HL-60/S4 (cell line): ENCODE data around the gene CUEDC1.

ENCODE experiments used
- in situ Hi-C: fragments of 300-500 bp; cut with MboI; formaldehyde crosslinking; loops from 2 replicates; pipeline ENCODE4 v1.14.3; 2022; ENCODE audit warnings: low sequenced_read_pairs

CUEDC1 gene, protein sequence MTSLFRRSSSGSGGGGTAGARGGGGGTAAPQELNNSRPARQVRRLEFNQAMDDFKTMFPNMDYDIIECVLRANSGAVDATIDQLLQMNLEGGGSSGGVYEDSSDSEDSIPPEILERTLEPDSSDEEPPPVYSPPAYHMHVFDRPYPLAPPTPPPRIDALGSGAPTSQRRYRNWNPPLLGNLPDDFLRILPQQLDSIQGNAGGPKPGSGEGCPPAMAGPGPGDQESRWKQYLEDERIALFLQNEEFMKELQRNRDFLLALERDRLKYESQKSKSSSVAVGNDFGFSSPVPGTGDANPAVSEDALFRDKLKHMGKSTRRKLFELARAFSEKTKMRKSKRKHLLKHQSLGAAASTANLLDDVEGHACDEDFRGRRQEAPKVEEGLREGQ

DNA sequence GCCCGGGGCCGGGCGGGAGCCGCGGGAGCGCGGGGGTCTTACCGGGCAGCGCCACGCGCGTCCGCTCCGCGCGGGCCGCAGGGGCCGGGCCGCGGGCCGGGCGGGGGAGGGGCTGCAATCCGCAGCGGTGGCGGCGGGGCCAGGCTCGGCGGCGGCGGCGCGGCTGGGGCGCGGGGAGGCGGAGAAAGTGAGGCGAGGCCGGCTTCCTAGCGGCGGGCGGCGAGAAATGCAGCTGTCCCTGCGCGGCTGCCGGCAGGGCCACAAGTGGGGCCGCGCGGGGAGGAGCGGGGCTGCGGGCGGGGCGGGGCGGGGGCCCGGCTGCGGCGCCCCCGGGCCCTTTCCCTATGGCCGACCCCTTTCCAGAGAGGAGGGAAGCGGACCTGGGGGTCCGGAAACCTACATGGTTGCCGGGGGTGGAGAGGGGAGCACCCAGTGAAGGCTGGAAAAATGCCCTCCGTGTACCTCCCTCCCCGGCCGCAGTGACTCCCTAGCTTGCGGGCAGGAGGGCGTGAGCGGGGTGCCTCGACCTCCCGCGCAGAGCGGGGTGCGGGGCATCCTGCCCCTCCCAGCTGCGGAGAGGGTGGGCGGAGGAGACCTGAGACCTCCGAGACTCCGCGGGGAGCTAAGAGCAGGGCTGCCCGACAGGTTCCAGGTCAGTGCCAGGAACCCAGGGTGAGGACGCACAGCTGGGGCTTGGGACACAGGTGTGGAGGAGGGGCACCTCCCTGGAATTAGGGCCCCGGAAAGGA is at the start of gene CUEDC1:
CUEDC1 (minus strand) TSS at position 230 of the 749 bp plus-strand sequence. CDS start 69,848 bp downstream, outside the sequence.
- in situ Hi-C loops = no loop called here

DNA sequence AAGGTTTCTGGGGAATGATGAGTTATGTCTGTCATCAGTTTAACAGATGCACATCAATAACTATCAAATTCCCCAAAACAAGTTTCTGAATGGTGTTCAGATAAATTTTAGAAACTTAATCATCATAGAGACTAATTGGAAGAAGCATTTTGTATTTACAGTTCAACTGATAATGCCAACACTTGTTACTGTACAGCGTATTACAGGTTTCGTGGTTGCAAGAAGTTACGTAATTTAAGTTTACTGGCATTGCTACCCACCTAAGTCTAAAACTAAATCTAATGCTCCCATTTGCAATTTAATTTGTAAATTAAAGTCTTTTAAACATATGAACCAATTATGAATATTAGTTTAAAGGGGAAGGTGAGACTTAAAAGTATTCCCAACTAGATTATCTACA is 48.8 kb upstream of the CUEDC1 start:
- in situ Hi-C loops = no loop called here

DNA sequence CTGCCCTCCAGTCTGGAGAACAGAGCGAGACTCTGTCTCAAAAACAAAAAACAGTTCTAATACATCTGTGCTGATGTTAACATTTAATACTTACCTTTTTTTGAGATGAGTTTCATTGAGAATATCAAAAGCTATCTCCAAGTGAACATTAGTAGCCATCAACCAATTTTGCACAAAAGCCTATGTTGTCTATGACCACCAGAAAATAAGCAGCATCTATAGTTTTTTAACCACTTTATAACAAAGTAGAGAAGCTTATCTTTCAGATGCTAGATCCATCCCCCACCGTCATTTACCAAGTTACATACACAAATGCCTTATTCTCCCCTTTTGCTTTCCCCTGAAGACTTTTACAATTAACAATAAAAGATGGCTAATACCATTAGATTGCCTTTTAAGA is 47.8 kb upstream of the CUEDC1 start:
- in situ Hi-C loops = no loop called here

DNA sequence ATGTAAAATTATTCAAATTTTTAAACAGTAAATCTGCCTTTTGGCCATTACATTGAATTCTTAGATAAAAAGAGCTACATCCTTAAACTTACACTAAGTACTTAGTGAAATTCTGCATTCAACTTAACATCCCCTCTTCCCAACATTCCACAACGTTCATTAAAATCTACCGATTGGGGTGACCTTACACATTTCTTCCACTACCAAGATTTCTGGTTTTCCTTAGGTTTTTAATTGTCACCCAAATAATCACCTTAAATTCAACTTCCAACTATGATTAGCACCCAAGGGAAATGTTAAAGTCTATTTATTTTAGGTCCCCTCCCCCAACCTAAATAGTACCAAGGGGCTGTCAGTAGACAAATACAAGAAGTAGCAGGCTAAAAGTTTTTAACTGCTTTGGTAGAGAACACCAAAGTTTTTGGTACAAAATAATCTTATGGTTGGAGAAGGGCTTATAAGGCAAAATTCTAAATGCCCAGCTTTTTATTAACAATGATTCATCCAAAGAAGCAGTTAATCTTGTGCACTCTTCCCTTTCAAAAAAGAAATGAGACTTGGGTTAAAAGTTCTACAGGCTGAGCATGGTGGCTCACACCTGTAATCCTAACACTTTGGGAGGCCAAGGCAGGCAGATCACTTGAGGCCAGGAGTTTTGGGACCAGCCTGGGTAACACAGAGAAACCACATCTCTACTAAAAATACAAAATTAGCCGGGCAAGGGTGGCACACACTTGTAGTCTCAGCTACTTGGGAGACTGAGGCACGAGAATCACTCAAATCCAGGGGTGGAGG is 47.1 kb upstream of the CUEDC1 start:
- in situ Hi-C loops = no loop called here

DNA sequence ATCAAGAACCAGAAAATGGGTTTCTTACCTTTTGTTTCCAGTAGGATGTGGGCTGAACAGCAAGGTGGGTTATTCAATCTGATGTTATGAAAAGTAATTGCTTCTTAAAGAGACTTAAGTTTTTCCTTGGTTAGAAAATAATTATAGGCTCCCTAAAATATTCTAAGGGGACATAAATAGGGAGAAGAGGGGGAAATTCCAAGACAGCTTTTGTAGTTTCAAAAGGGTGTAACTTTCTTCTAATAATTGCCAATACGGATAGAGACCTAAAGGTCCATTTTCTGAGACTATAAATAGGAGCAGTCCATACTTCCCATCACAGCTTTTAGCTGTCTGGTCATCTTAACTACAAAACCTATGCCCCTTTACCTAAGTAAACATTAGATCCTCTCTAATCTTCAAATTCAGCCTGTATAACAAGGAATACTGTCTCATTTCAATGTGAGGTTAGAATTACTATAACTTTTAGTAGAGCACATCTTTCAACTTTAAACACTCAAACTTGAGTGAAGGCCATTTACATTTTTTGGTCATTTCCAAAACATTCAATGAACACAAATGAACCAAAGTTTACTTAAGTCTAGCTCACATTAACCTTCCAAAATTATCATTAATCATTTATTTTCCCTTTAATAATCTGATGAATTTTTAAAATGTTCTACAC is 46.4 kb upstream of the CUEDC1 start:
- in situ Hi-C loops = no loop called here

DNA sequence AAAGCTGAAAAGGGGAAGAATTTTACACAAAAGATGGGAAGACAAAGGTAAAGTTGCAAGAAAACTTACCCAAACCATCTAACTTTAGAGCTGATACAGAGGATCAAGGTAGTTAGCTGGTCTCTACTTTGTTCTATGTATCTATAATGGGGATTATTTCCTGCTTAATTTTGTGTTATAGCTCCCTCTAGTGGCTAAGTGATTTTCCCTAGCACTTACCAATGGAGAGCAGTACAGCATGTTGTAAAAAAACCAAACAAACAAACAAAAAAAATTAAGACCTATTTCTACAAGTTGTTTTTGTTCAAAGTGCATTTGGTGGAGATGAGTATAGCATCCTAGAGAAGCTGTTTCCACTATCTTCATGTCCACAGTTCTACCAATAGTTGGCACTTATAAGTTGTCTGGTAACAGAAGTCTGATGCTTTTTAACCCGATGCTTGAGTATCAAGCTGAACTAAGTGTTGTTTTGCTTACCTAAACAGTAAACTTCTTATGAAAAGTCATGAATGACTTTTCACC is 44.3 kb upstream of the CUEDC1 start:
- in situ Hi-C loops = loop anchor here (5.0 kb wide), 1 partner anchor 142 kb away; no protein-coding TSS in a partner anchor

DNA sequence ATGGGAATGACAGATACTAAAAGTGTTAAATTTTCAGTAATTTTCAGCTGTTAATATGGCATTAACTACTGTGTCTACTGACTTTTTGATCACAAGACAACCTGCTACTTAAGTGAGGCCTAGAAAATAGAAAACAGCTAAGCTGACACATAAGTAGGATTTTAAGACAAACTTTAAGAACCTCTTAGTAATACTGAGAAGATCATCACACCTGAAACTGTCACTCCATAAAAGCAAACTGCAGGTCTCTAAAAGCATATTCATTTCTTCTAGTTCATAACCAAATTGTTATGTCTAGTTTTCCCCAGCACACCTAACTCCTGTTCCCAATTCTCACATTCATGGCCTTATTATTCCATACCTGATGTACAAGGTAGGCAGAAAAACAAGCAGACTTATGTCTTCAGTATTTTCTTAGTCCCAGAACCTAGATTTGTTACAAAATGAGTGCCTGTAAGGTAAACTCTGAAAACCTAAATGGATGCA is 43.8 kb upstream of the CUEDC1 start:
- in situ Hi-C loops = loop anchor here (5.0 kb wide), 1 partner anchor 142 kb away; no protein-coding TSS in a partner anchor

DNA sequence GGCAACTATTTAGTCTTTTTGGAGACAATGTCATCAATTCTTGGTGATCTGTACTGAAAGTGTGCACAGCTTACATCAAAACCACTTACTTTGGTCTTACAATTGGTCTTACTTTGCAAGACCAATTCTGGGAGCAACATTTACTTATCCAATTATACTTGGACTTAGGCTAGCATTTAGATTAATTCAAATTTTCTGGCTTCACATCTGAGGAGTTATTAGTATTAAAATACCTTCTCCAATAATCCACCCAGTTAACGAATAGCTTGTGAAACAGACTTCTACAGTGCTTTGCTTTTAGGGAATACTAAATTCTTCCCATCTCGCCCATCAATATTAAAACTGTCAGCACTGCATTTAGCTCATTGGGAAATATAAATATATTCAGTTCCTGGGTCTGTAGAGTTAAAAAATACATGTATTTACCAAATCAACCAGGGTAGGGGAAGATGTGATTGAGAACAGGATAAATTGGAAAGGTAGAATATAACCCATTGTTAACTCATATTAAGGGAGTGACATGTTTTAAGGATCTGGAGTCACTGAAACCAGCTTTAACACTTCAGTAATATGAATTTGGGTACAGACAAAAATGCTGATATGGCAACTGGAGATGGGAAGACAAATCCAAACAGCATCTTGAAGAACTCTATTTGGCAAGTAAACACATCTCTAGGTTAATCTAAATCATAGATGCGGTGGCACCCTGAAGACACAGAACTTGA is 42.0 kb upstream of the CUEDC1 start:
- in situ Hi-C loops = loop anchor here (5.0 kb wide), 1 partner anchor 140 kb away; no protein-coding TSS in a partner anchor

DNA sequence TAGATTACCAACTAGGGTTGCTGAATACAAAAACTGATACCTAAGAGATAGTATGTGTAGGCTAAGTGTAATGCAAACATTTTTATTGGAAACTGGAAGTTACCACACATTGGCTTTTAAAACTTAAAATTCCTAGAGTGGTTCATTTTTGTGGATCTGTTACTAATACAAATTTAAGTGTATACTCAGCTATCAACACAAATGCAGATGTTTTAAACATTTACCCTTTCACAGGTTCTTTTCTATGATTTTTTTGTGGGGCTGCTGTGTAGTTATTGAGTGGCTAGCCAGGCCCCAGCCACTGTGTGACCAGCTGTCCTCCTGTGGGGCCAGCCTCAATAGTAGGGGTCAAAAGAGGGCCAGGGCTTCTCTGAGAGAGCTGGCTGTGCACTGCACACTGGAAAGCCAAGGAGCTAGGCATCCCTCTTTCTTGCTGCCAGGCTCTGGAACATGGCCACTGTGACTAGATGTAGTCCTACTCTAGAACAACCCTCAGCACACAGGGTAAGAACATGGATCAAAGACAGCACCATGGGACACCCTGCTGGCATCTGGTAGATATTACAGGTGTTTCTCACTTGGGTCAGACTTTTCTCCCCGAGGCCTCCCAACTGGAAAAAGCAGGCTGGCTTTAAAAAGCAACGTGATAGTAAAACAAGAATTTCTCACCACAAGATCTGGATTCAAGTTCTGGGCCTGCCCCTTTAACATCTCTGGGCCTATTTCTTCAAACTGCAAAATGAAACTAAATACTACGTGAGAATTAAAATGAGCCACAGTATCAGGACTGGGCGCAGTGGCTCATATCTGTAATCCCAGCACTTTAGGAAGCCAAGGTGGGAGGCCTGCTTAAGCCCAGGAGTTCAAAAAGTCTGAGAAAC is 40.1 kb upstream of the CUEDC1 start:
- in situ Hi-C loops = loop anchor here (5.0 kb wide), 1 partner anchor 138 kb away; no protein-coding TSS in a partner anchor

DNA sequence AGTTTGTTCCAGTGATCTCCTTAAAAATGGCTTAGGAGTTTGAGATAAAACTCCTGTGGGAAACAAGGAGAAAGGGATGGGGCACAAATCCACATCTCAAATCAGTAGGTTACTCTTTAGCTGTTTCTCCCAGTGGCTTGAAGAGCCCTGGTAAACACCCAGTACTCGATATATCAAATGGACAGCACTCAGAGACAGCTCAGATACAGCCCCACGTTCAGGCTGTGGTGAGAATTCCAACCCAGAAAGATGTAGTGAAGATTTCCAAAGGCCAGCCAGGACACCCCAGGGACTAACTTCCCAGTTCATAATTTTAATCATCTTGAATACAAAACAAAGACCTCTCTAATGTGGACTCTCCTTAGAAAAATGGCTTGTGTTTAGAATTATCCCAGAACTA is 39.2 kb upstream of the CUEDC1 start:
- in situ Hi-C loops = no loop called here

DNA sequence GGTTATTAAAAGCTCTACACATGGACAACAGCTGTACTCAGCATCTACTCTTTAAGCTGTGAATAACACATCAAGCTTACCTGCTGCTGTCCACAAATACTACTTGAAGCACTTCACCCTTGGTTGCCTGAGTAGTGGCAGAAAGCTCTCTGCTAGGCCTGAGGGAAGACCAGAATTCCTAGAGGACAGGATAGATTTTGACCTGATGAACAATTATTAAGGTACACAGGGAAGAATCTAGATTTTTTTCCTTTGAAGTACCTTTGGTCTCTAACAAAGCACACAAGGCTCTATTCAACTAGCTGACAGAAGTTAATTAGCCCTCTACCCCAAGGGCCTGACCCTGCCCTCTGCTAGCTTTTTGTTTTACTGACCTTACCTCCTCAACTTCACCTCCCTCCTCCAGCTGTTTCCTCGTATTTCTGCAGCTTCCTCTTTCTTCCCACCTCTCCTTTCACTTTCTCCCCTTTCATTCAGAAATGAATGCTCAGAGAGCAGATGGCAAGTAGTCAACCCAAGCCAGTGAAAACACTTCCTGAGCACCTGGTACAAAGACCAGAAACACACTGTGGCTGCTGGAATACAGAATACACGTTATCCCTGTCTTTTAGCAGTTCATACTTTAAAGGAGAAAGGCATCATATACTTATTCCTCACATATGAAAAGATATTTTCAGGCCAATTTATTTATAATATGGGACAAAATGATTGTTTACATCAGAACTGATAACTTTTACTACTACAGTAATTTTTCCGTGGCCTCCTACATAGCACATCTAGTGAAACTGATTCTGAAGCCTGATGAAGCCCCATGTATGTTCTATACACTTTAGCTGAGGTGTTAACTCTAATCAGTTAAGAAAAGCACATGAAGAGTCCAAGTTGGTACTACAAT is 38.5 kb upstream of the CUEDC1 start:
- in situ Hi-C loops = no loop called here

DNA sequence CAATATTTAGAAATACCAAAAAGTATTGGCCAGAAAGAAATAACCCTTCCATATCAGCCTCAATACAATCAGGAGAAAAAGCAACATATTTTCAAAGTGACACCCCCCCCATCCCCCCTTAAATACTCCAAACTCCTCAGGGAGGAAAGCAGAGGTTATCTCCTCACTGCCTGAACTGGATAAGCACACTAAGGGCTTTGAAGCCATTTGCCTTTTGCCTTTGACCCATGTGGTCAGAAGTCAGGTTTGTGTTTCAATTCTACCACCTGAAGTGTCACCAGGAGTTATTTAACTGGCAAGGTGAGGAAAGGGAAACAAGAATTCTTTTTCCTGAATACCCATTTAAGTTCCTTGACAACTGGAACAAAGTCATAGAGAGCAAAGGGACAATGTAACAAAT is 36.3 kb upstream of the CUEDC1 start:
- in situ Hi-C loops = no loop called here

DNA sequence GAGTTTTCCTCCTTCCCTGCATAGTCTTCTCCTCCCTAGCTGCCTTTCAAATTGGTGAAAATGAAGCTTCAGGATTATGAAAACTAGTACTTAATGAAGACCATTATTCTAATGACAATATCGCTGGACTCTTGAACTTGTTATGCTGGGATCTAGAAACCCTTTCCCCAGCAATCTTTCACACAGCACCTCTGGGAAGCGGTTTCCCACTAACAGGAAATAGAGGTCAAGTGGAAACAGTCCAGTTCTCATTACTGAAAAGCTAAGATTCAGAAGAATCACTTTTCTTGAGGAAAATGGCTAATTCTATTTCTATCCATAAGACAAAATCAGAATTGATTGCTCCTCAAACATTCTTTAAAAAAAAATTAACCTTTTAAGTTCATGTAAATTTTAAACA is 34.8 kb upstream of the CUEDC1 start:
- in situ Hi-C loops = no loop called here

DNA sequence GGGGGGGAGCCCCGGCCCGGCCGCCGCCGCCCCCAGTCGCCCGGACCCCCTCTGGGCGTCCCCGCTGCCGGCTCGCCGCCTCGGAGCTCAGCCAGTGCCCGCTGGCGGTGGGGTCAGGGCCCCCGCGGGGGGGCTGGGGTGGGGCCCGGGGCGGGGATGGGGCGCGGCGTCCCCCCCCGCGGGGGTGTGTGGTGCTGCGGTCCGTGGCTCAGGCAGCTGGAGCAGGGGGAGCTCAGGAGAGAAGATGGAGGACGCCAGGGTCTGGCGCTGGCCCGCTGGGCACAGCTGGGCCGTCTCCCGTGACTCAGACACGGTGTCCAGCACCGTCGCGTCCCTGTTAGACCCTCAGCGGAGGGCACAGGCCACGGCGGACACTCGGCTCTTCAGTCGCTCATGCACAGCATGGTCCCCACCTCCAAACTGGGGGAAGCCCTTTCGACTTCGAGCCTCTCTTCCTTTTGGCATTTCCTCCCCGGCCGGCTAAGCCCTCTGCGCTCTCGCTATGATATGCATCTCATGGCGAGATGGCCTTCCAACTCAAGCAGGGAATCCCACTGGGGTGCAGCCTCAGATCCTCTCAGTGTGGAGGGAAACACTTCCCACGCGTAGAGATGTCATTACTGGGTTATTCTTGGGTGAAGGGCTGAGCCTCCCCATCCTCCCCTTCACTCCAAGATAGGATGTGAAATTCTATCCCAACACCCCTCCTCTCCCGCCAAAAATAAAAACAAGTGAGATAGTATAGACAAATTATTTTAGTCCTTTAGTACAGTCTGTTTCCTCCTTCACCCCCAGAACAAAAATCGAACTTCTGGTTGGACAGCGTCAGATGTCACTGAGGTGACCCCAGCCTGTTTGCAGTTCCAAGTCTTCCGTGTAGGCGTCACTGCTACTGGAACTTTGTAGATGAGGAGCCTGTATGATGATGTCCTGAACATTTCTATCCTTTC is 33.4 kb upstream of the CUEDC1 start:
- in situ Hi-C loops = no loop called here

DNA sequence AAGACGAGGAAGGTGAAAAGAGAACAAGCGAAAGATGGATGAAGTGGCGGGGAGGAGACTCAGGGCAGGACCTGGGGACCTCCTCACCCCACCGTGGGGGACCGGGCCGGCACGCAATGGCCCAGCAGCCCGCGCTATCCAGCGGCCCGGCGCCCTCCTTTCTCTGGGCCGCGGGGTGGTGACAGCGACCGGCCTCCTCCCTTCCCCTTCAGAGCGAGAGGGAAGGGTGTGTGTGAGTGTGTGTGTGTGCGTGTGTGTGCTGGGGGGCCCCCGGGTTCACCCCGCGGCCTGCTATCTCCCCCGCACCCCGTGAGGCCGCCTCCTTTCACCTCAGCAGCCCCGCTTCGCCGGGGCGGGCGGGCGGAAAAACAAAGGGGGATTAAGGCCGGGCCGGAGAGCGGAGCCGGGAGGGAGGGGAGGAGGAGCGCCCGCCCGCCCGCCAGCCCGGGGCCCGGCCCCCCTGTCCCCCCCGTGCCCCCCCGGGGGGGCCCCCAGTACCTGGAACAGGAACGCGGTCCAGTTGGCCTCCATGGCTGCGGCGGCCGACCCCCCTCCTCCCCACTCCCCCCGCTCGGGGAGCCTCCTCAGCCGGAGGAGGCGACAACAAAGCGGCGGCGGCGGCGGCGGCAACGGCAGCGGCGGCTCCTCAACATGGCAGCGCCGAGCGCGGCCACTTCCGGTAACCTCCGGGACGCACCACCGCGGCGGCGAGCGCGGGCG is 32.5 kb upstream of the CUEDC1 start, which contains the start of gene VEZF1:
VEZF1 (minus strand) TSS at position 674 of the 720 bp plus-strand sequence; CDS start at position 531, 143 bp downstream.
- in situ Hi-C loops = no loop called here
